ENCODE data around the gene OR6J1. TPM values are rescaled to one million over a fixed set of nuclear protein-coding genes. Genes with fewer than 3 reads are reported as not detected.
A peak's percentile ranks its signal among the peaks of the same experiment; 100 is the strongest.

The OR6J1 gene
- not detected for polyA plus RNA-seq (2013, experiment 1 of 2)
- not detected for polyA plus RNA-seq (2013, experiment 2 of 2)

GRCh38 chr14:22644305-22644635 is at the start of gene OR6J1:
Gene OR6J1, minus strand, starts transcription at chr14:22644352. Its CDS starts 9,541 bp downstream, at chr14:22634811.
- Histone ChIP-seq H3K23ac (ENCODE audit: low read length in 2 of 2) (no peak within 1 kb of the TSS), H4K8ac (ENCODE audit: low read length) (no peak within 1 kb of the TSS), H2BK15ac (ENCODE audit: low read depth, poor library complexity, severe bottlenecking) (no peak within 1 kb of the TSS), H3K4me2 (ENCODE audit: low read length, poor library complexity, severe bottlenecking) (no peak within 1 kb of the TSS), H3K18ac (ENCODE audit: low read depth in 1 of 2, low read length in 2 of 2) (no peak within 1 kb of the TSS), H3K4ac (ENCODE audit: low read depth in 1 of 2, low read length in 2 of 2) (no peak within 1 kb of the TSS), H3K79me1 (replicated peaks; ENCODE audit: low read length, poor library complexity, severe bottlenecking) (no peaks in the 10 kb centered on the region), H3K9ac (ENCODE audit: low read length) (no peak within 1 kb of the TSS), H3K9me3 (ENCODE audit: control insufficient read depth, low read length) (no peaks in the 10 kb centered on the region), H3K14ac (ENCODE audit: low read length in 2 of 2) (no peak within 1 kb of the TSS), H2AFZ (ENCODE audit: low read depth, low read length) (no peak within 1 kb of the TSS), H3K27ac (ENCODE audit: low read length, poor library complexity, severe bottlenecking) (no peak within 1 kb of the TSS), H4K91ac (ENCODE audit: low read length) (no peak within 1 kb of the TSS), H2BK12ac (ENCODE audit: low read length in 2 of 2) (no peak within 1 kb of the TSS), H3K36me3 (ENCODE audit: control insufficient read depth in 1 of 2, insufficient read depth in 2 of 2, low read depth in 1 of 2, low read length in 2 of 2) (no peaks in the 10 kb centered on the region), H2BK5ac (ENCODE audit: low read depth, low read length, poor library complexity, severe bottlenecking) (no peak within 1 kb of the TSS), H3K4me1 (ENCODE audit: control insufficient read depth, insufficient read depth, low read depth, low read length) (no peaks in the 10 kb centered on the region), H3K27me3 (ENCODE audit: control insufficient read depth in 1 of 2, insufficient read depth in 1 of 2, low read length in 2 of 2) (peaks cover 0 to 6% of the 10 kb centered on the region in 2 experiments), H3K4me3 (ENCODE audit: insufficient read depth in 1 of 2, low read depth in 1 of 2, low read length in 2 of 2) (no peak within 1 kb of the TSS), H2AK5ac (ENCODE audit: low read length, severe bottlenecking) (no peak within 1 kb of the TSS), H2BK120ac (ENCODE audit: low read depth, low read length) (no peak within 1 kb of the TSS)
- WGBS, result 92% methylated on average over 1 of the region's 1 CpG
- DNase-seq, result no peak

- Histone ChIP-seq H2BK15ac (ENCODE audit: low read depth, poor library complexity, severe bottlenecking) (no peak overlapping the region), H2AK5ac (ENCODE audit: low read length, severe bottlenecking) (no peak overlapping the region), H3K23ac (ENCODE audit: low read length in 2 of 2) (no peak overlapping the region), H2BK5ac (ENCODE audit: low read depth, low read length, poor library complexity, severe bottlenecking) (no peak overlapping the region), H3K27ac (ENCODE audit: low read length, poor library complexity, severe bottlenecking) (no peak overlapping the region), H4K91ac (ENCODE audit: low read length) (no peak overlapping the region), H3K9ac (ENCODE audit: low read length) (no peak overlapping the region), H3K36me3 (ENCODE audit: control insufficient read depth in 1 of 2, insufficient read depth in 2 of 2, low read depth in 1 of 2, low read length in 2 of 2) (no peaks in the 10 kb centered on the region), H3K4ac (ENCODE audit: low read depth in 1 of 2, low read length in 2 of 2) (no peak overlapping the region), H3K4me2 (ENCODE audit: low read length, poor library complexity, severe bottlenecking) (no peak overlapping the region), H3K27me3 (ENCODE audit: control insufficient read depth in 1 of 2, insufficient read depth in 1 of 2, low read length in 2 of 2) (peaks cover 0 to 6% of the 10 kb centered on the region in 2 experiments), H3K18ac (ENCODE audit: low read depth in 1 of 2, low read length in 2 of 2) (no peak overlapping the region), H2AFZ (ENCODE audit: low read depth, low read length) (no peak overlapping the region), H3K14ac (ENCODE audit: low read length in 2 of 2) (no peak overlapping the region), H3K4me1 (ENCODE audit: control insufficient read depth, insufficient read depth, low read depth, low read length) (peaks cover 5% of the 10 kb centered on the region), H2BK12ac (ENCODE audit: low read length in 2 of 2) (no peak overlapping the region), H2BK120ac (ENCODE audit: low read depth, low read length) (no peak overlapping the region), H3K4me3 (ENCODE audit: insufficient read depth in 1 of 2, low read depth in 1 of 2, low read length in 2 of 2) (no peak overlapping the region), H3K9me3 (ENCODE audit: control insufficient read depth, low read length) (peaks cover 11% of the 10 kb centered on the region), H4K8ac (ENCODE audit: low read length) (no peak overlapping the region), H3K79me1 (replicated peaks; ENCODE audit: low read length, poor library complexity, severe bottlenecking) (no peaks in the 10 kb centered on the region)
- no peak for DNase-seq
Measured at GRCh38 chr14:22692194-22692593, 48.0 kb upstream of the OR6J1 start.

- no peak overlapping the region for H3K4me3 ChIP-seq (ENCODE audit: insufficient read depth in 1 of 2, low read depth in 1 of 2, low read length in 2 of 2)
- WGBS, result 39% methylated on average over 2 of the region's 2 CpGs
Measured at GRCh38 chr14:22691171-22691570, 47.0 kb upstream of the OR6J1 start.

GRCh38 chr14:22689199-22689598 is 45.0 kb upstream of the OR6J1 start:
- no peak overlapping the region for H3K4me2 ChIP-seq (ENCODE audit: low read length, poor library complexity, severe bottlenecking)
- H2BK15ac ChIP-seq (ENCODE audit: low read depth, poor library complexity, severe bottlenecking), result no peak overlapping the region
- no peak overlapping the region for H2AFZ ChIP-seq (ENCODE audit: low read depth, low read length)
- H3K27me3 ChIP-seq (ENCODE audit: control insufficient read depth in 1 of 2, insufficient read depth in 1 of 2, low read length in 2 of 2), result peaks cover 0 to 11% of the 10 kb centered on the region in 2 experiments
- no peak overlapping the region for H3K23ac ChIP-seq (ENCODE audit: low read length in 2 of 2)
- no peak overlapping the region for H3K9ac ChIP-seq (ENCODE audit: low read length)
- peak overlapping the region; percentile 95 for H2BK5ac ChIP-seq (ENCODE audit: low read depth, low read length, poor library complexity, severe bottlenecking)
- peak; percentile 93 for DNase-seq
- H2BK120ac ChIP-seq (ENCODE audit: low read depth, low read length), result no peak overlapping the region
- peaks cover 16% of the 10 kb centered on the region for H3K4me1 ChIP-seq (ENCODE audit: control insufficient read depth, insufficient read depth, low read depth, low read length)
- H4K8ac ChIP-seq (ENCODE audit: low read length), result no peak overlapping the region
- no peak overlapping the region for H3K4me3 ChIP-seq (ENCODE audit: insufficient read depth in 1 of 2, low read depth in 1 of 2, low read length in 2 of 2)
- H4K91ac ChIP-seq (ENCODE audit: low read length), result no peak overlapping the region
- no peaks in the 10 kb centered on the region for H3K36me3 ChIP-seq (ENCODE audit: control insufficient read depth in 1 of 2, insufficient read depth in 2 of 2, low read depth in 1 of 2, low read length in 2 of 2)
- H3K14ac ChIP-seq (ENCODE audit: low read length in 2 of 2), result no peak overlapping the region
- H3K9me3 ChIP-seq (ENCODE audit: control insufficient read depth, low read length), result peaks cover 12% of the 10 kb centered on the region
- no peaks in the 10 kb centered on the region for H3K79me1 ChIP-seq (replicated peaks; ENCODE audit: low read length, poor library complexity, severe bottlenecking)
- H3K18ac ChIP-seq (ENCODE audit: low read depth in 1 of 2, low read length in 2 of 2), result no peak overlapping the region
- H2BK12ac ChIP-seq (ENCODE audit: low read length in 2 of 2), result no peak overlapping the region
- H2AK5ac ChIP-seq (ENCODE audit: low read length, severe bottlenecking), result no peak overlapping the region
- H3K27ac ChIP-seq (ENCODE audit: low read length, poor library complexity, severe bottlenecking), result peak overlapping the region; percentile 96
- WGBS, result no CpG with 5 or more reads among the region's 1 CpG
- H3K4ac ChIP-seq (ENCODE audit: low read depth in 1 of 2, low read length in 2 of 2), result no peak overlapping the region

More at GRCh38 chr14:22691171-22691570, 47.0 kb upstream of the OR6J1 start:
- peaks cover 12% of the 10 kb centered on the region for H3K9me3 ChIP-seq (ENCODE audit: control insufficient read depth, low read length)
- H3K14ac ChIP-seq (ENCODE audit: low read length in 2 of 2), result no peak overlapping the region
- no peak overlapping the region for H3K18ac ChIP-seq (ENCODE audit: low read depth in 1 of 2, low read length in 2 of 2)
- H3K4ac ChIP-seq (ENCODE audit: low read depth in 1 of 2, low read length in 2 of 2), result no peak overlapping the region
- H3K36me3 ChIP-seq (ENCODE audit: control insufficient read depth in 1 of 2, insufficient read depth in 2 of 2, low read depth in 1 of 2, low read length in 2 of 2), result no peaks in the 10 kb centered on the region
- no peak overlapping the region for H3K4me2 ChIP-seq (ENCODE audit: low read length, poor library complexity, severe bottlenecking)
- H3K4me1 ChIP-seq (ENCODE audit: control insufficient read depth, insufficient read depth, low read depth, low read length), result peaks cover 10% of the 10 kb centered on the region
- H2AK5ac ChIP-seq (ENCODE audit: low read length, severe bottlenecking), result no peak overlapping the region
- no peaks in the 10 kb centered on the region for H3K79me1 ChIP-seq (replicated peaks; ENCODE audit: low read length, poor library complexity, severe bottlenecking)
- no peak overlapping the region for H2BK120ac ChIP-seq (ENCODE audit: low read depth, low read length)
- no peak overlapping the region for H2BK12ac ChIP-seq (ENCODE audit: low read length in 2 of 2)
- peak; percentile 32 for DNase-seq
- H3K27me3 ChIP-seq (ENCODE audit: control insufficient read depth in 1 of 2, insufficient read depth in 1 of 2, low read length in 2 of 2), result peaks cover 0 to 9% of the 10 kb centered on the region in 2 experiments
- H4K91ac ChIP-seq (ENCODE audit: low read length), result no peak overlapping the region
- no peak overlapping the region for H3K9ac ChIP-seq (ENCODE audit: low read length)
- H4K8ac ChIP-seq (ENCODE audit: low read length), result no peak overlapping the region
- H2AFZ ChIP-seq (ENCODE audit: low read depth, low read length), result no peak overlapping the region
- peak overlapping the region; percentile 54 for H2BK5ac ChIP-seq (ENCODE audit: low read depth, low read length, poor library complexity, severe bottlenecking)
- peak overlapping the region; percentile 93 for H3K27ac ChIP-seq (ENCODE audit: low read length, poor library complexity, severe bottlenecking)
- H3K23ac ChIP-seq (ENCODE audit: low read length in 2 of 2), result no peak overlapping the region
- H2BK15ac ChIP-seq (ENCODE audit: low read depth, poor library complexity, severe bottlenecking), result no peak overlapping the region
